GM19025 (cell line): ENCODE measurements around the gene EVI5L.
"Not testable (repeated sequence)": the region's sequence is repeated elsewhere in the genome, so short reads cannot be mapped to it uniquely, and the experiment has no call there.

Experiments used
- ATAC-seq: cut with Tn5 transposase; IDR thresholded peaks from one replicate; pipeline ENCODE4 v1.9.1; 2021; ENCODE audit warnings: mild to moderate bottlenecking, low read depth, moderate library complexity; ENCODE audit not compliant: unreplicated experiment

EVI5L gene

GRCh38 chr19:7815325-7815724 is 14.7 kb upstream of the EVI5L start:
- no peak for ATAC-seq

DNA sequence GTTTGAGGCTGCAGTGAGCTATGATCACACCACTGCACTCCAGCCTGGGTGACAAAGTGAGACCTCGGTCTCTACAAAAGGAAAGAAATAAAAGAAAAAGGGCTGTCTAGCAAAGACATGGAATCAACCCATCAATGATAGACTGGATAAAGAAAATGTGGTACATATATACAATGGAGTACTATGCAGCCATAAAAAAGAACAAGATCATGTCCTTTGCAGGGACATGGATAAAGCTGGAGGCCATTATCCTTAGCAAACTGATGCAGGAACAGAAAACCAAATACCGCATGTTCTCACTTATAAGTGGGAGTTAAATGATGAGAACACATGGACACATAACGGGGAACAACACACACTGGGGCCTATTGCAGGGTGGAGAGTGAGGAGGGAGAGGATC is 14.0 kb upstream of the EVI5L start:
- not testable (repeated sequence) for ATAC-seq

- ATAC-seq: no peak
Measured at GRCh38 chr19:7817801-7818200, 12.2 kb upstream of the EVI5L start.

DNA sequence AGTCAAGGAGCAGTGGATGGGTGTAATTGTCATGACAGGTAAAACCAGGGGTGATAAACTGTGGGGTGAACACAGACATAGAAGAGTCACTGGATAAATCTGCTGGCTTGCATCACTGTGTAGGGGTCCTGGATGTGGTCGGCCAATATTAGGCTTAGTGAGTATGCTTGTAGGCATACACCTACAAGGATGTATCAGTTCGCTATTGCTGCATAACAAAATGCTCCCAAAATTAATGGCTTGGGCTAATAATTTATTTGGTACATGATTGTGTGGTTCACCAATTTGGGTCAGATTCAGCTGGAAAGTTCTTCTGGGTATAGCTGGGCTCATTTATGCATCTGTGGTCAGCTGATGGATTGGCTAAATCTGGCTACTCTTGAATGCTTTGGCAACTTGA is 11.2 kb upstream of the EVI5L start:
- no peak for ATAC-seq

DNA sequence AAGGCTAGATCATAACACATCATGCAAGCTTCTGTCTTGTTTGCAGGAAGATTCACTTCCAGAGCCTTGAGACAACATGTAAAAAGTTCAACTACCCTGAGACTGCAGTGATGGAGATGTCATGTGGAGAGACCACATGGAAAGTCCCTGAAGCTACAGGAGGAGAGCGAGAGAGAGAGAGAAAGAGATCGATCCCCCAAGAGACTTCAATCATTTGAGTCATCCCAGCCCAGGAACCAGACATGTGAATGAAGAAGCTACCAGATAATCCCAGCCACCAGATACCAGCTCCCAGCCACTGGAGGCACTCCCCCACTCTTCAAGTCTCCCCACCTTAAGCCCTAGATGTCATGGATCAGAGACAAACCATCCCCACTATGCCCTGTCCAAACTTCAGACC is 10.7 kb upstream of the EVI5L start:
- no peak for ATAC-seq

- ATAC-seq: no peak
Measured at GRCh38 chr19:7820588-7820987, 9.4 kb upstream of the EVI5L start.

- ATAC-seq: no peak
Measured at GRCh38 chr19:7822910-7823515, 7.0 kb upstream of the EVI5L start.

GRCh38 chr19:7823686-7824301 is 6.2 kb upstream of the EVI5L start:
- no peak for ATAC-seq

GRCh38 chr19:7829166-7829520 is 875 bp upstream of the EVI5L start:
- no peak for ATAC-seq

DNA sequence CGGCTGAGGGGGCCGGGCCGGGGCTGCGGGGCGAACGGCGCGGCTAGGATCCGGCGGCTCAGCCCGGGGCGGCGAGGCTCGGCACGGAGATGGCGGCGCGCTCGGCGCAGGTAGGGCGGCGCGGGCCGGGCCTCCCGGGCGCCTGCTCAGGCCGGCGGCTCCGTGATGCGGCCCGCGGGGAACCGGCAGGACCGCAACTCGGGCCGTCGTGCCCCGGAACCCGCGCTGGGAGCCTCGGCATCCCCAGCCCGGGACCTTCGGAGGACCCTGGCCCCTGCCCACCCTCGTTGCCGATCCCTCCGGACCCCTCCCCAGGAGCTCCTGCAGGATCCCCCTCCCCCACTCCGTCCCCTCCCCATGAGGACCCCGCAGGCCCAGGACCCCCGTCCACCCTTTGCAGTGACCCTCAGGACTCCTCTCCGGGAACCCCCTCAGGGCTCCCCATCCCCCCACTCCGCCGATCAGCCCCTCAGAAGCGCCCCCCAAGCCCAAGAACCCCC is 304 bp downstream of the EVI5L start:
- no peak for ATAC-seq

DNA sequence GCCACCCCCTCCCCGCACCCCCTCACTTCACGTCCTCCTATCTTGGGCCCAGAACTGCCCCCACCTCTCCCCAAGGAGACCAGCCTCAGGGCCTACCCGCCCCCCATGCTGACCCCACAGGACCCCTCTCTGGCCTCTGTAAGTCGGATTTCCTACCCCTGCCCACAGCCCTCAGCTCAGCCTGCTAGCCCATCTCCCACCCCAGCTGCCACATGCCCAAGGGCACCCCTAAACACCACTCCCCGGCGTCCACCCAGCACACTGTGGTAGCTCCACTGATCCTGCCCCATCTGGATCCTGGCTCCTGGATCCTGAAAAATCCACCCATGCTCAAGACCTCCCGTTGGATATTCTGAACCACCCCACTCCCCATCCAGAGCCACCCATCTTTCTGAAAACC is 805 bp downstream of the EVI5L start:
- ATAC-seq: no peak

GRCh38 chr19:7831452-7831851 is 1.4 kb downstream of the EVI5L start:
- no peak for ATAC-seq

DNA sequence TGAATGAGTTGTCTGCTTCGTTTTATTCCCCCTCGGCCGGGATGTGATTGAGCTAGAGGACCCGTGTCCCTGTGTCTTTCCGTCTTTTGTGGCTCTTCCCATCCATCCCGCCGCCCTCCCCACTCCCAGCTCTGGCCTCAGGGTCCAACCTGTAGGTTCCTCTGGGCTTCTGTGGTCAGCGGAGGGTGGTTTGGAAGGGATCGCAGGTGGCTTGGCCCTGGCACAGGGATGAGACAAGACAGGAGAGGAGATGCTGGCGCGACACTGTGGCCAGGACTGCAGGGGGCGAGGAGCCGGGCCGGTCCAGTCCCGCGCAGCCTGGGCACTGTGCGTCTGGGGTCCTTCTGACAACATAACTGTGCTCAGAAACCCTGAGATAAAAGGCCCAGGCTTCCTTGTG is 2.0 kb downstream of the EVI5L start:
- no peak for ATAC-seq

- ATAC-seq: no peak
Measured at GRCh38 chr19:7832781-7833180, 2.8 kb downstream of the EVI5L start.

GRCh38 chr19:7833225-7834099 is 3.4 kb downstream of the EVI5L start:
- no peak for ATAC-seq

- no peak for ATAC-seq
Measured at GRCh38 chr19:7839476-7839875, 9.5 kb downstream of the EVI5L start.

DNA sequence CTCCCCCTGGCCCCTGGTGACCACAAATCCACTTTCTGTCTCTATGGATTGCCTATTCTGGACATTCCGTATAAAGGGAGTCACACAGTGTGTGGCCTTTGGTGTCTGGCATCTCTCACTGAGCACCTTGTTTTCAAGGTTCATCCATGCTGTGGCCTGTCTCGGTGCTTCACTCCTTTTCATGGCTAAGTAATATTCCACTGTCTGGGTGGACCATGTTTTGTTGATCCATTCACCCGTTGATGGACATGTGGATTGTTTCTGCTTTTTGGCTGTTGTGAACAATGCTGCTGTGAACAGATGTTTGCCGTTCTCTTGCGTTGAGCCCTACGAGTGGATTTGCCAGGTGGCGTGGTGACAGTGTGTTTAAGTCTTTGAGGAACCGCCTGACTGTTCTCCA is 10.6 kb downstream of the EVI5L start:
- ATAC-seq: no peak

- no peak for ATAC-seq
Measured at GRCh38 chr19:7841751-7842660, 12.0 kb downstream of the EVI5L start.

- no peak for ATAC-seq
Measured at GRCh38 chr19:7842661-7843294, 12.8 kb downstream of the EVI5L start.

DNA sequence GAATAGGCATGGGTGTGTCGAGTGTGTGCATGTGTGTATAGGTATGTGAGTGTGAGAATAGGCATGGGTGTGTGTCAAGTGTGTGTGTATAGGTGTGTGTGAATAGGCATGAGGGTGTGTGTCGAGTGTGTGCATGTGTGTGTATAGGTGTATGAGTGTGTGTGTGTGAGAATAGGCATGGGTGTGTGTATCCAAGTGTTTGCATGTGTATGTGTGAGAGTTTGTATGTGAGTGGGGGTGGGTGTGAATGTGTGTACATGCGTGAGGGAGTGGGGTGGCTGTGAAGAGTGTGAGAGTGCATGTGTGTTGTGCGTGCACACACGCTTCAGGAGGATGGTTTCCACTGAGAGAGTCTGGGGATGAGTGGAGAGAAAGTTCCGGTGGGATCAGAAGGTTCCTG is 13.5 kb downstream of the EVI5L start:
- ATAC-seq: no peak
